Hepatocyte (in vitro differentiated cells): ENCODE data around the gene ALDH1L1. TPM values are rescaled to one million over a fixed set of nuclear protein-coding genes. Genes with fewer than 3 reads are reported as not detected.

ENCODE experiments used
- DNase-seq: peaks from one replicate; pipeline ENCODE4 v3.0.0-alpha.2; 2016; ENCODE audit warnings: low spot score
- H2AFZ ChIP-seq: fragments of 200-600 bp; sonication (generic); 2 replicates; pipeline ENCODE4 v1.6.0; 2016; ENCODE audit warnings: antibody characterized with exemption, mild to moderate bottlenecking
- H3K27ac ChIP-seq: fragments of 200-600 bp; sonication (generic); 2 replicates; pipeline ENCODE4 v1.5.1; 2016; ENCODE audit warnings: mild to moderate bottlenecking
- H3K27me3 ChIP-seq: fragments of 200-600 bp; sonication (generic); 2 replicates; pipeline ENCODE4 v1.6.1; 2016
- H3K36me3 ChIP-seq: fragments of 200-600 bp; sonication (generic); replicated peaks from 2 replicates; pipeline ENCODE4 v1.5.1; 2016; ENCODE audit warnings: low read depth; ENCODE audit not compliant: insufficient read depth
- H3K4me1 ChIP-seq: fragments of 200-600 bp; sonication (generic); 2 replicates; pipeline ENCODE4 v1.5.1; 2016; ENCODE audit warnings: mild to moderate bottlenecking, moderate library complexity; ENCODE audit not compliant: insufficient read depth
- H3K4me2 ChIP-seq: fragments of 200-600 bp; sonication (generic); 2 replicates; pipeline ENCODE4 v1.6.0; 2016
- H3K4me3 ChIP-seq: fragments of 200-600 bp; sonication (generic); 2 replicates; pipeline ENCODE4 v1.5.1; 2016; ENCODE audit warnings: mild to moderate bottlenecking
- H3K79me2 ChIP-seq: fragments of 200-600 bp; sonication (generic); 2 replicates; pipeline ENCODE4 v1.6.0; 2017; ENCODE audit warnings: mild to moderate bottlenecking
- H3K9me2 ChIP-seq: fragments of 200-600 bp; sonication (generic); replicated peaks from 2 replicates; pipeline ENCODE4 v1.6.0; 2017; ENCODE audit warnings: mild to moderate bottlenecking; ENCODE audit not compliant: insufficient read depth
- H3K9me3 ChIP-seq: fragments of 200-600 bp; sonication (generic); 2 replicates; pipeline ENCODE4 v1.5.1; 2016; ENCODE audit warnings: low read depth, mild to moderate bottlenecking
- H4K20me1 ChIP-seq: fragments of 200-600 bp; sonication (generic); 2 replicates; pipeline ENCODE4 v1.6.0; 2016; ENCODE audit warnings: mild to moderate bottlenecking; ENCODE audit not compliant: insufficient read depth, poor library complexity, severe bottlenecking
- CTCF ChIP-seq: fragments of 200-600 bp; sonication (generic); IDR thresholded peaks from 2 replicates; pipeline ENCODE4 v1.5.1; 2016; ENCODE audit warnings: antibody characterized with exemption, mild to moderate bottlenecking; ENCODE audit not compliant: poor library complexity
- EZH2 ChIP-seq: fragments of 200-600 bp; sonication (generic); IDR thresholded peaks from 2 replicates; pipeline ENCODE4 v1.6.1; 2016; ENCODE audit warnings: antibody characterized with exemption, mild to moderate bottlenecking, borderline replicate concordance
- EZH2phosphoT487 ChIP-seq: fragments of 200-600 bp; sonication (generic); IDR thresholded peaks from one replicate; pipeline ENCODE4 v1.6.1; 2018; ENCODE audit warnings: antibody characterized with exemption, mild to moderate bottlenecking, low read depth, moderate library complexity; ENCODE audit not compliant: unreplicated experiment, severe bottlenecking
- WGBS: methylation state at CpG from one replicate; pipeline ENCODE4 v1.1.6; 2016; ENCODE audit warnings: low lambda C conversion rate; ENCODE audit errors: missing lambda C conversion rate; 5-methylcytosine and 5-hydroxymethylcytosine counted together
- polyA plus RNA-seq: library from polyadenylated mRNA; unstranded; fragments of >200 nt; fragmentation: Nextera tagmentation; extraction: Ambion mirVana; gene quantifications from 2 replicates; pipeline ENCODE4 v1.2.1, GENCODE V29; 2016
- total RNA-seq: library from RNA; depleted of rRNA; stranded (reverse); fragments of >200 nt; gene quantifications from 2 replicates; pipeline ENCODE4 v1.2.3, GENCODE V29; 2014

Gene ALDH1L1
- total and polyA plus RNA-seq, 2 experiments from 2014 or later = 15.9 to 22.6 TPM

- DNase-seq = no peak
- no peaks in the 10 kb centered on the region for H3K4me1 ChIP-seq
- no peaks in the 10 kb centered on the region for H3K36me3 ChIP-seq
- no peaks in the 10 kb centered on the region for H4K20me1 ChIP-seq
- no peak overlapping the region for H3K4me2 ChIP-seq
- no peak overlapping the region for H3K27ac ChIP-seq
- H3K27me3 ChIP-seq = no peaks in the 10 kb centered on the region
- H2AFZ ChIP-seq = no peak overlapping the region
- no peak overlapping the region for H3K4me3 ChIP-seq
- H3K79me2 ChIP-seq = no peaks in the 10 kb centered on the region
- 72% methylated on average over 18 of the region's 18 CpGs for WGBS
- TF ChIP-seq EZH2phosphoT487 (no peak), CTCF (no peak), EZH2 (no peak)
- H3K9me2 ChIP-seq = no peaks in the 10 kb centered on the region
- H3K9me3 ChIP-seq = no peaks in the 10 kb centered on the region
Observed at GRCh38 chr3:126100634-126101301, 79.6 kb downstream of the ALDH1L1 start.

- TF ChIP-seq CTCF (no peak), EZH2 (no peak), EZH2phosphoT487 (no peak)
- no peaks in the 10 kb centered on the region for H3K79me2 ChIP-seq
- H3K4me3 ChIP-seq = no peak overlapping the region
- no peaks in the 10 kb centered on the region for H3K9me2 ChIP-seq
- no peaks in the 10 kb centered on the region for H3K9me3 ChIP-seq
- no peak overlapping the region for H2AFZ ChIP-seq
- H3K36me3 ChIP-seq = no peaks in the 10 kb centered on the region
- 77% methylated on average over 4 of the region's 4 CpGs for WGBS
- H3K27ac ChIP-seq = peak overlapping the region; percentile 9
- no peaks in the 10 kb centered on the region for H3K4me1 ChIP-seq
- no peaks in the 10 kb centered on the region for H4K20me1 ChIP-seq
- H3K27me3 ChIP-seq = no peaks in the 10 kb centered on the region
- no peak for DNase-seq
- no peak overlapping the region for H3K4me2 ChIP-seq
Observed at GRCh38 chr3:126100269-126100633, 80.1 kb downstream of the ALDH1L1 start.

DNA sequence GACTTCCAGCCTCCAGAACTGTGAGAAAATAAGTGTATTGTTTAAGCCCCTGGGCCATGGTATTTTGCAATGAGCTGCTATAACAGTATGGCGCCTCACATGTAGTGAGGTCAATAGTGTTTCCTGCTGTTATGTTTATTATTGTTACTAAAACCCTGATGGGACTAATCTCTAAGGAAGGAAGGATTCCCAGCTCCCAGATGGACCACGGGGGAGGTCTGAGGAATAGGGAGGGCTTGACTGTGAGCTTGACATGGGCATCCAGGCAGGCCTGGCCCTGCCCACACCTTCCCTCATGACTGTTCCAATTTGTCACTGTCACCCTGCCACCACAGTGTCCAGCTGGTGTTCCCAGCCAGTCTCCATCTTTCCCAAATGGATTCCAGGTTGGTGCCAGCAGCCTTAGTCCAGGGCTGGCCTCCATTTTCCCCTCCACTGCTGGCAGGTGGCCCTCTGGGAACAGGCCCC, 82.0 kb downstream of the ALDH1L1 start:
- 86% methylated on average over 2 of the region's 2 CpGs for WGBS
- Histone ChIP-seq H3K9me3 (no peaks in the 10 kb centered on the region), H3K4me3 (no peak overlapping the region), H3K4me2 (no peak overlapping the region), H3K36me3 (no peaks in the 10 kb centered on the region), H4K20me1 (no peaks in the 10 kb centered on the region), H3K4me1 (no peaks in the 10 kb centered on the region), H2AFZ (no peak overlapping the region), H3K79me2 (no peaks in the 10 kb centered on the region), H3K27ac (no peak overlapping the region), H3K9me2 (no peaks in the 10 kb centered on the region), H3K27me3 (no peaks in the 10 kb centered on the region)
- no peak for DNase-seq
- no peak for TF ChIP-seq CTCF
- no peak for TF ChIP-seq EZH2
- TF ChIP-seq EZH2phosphoT487 = no peak
